Large intestine (tissue), 3 donors: ENCODE measurements around the gene RIT2. TPM values are rescaled to one million over a fixed set of nuclear protein-coding genes. Genes with fewer than 3 reads are reported as not detected.

Experiments used
- DNase-seq, 2 donors: peaks; one replicate each; pipeline versions ENCODE4 v3.0.0 to v3.0.0-alpha.2; 2013
- H3K27ac ChIP-seq: one replicate; pipeline ENCODE4 v1.5.1; 2013; ENCODE audit warnings: low read length
- H3K27me3 ChIP-seq: 2 replicates; pipeline ENCODE4 v1.6.1; 2013; ENCODE audit warnings: low read length; ENCODE audit not compliant: control insufficient read depth, insufficient read depth
- H3K36me3 ChIP-seq: 2 replicates; pipeline ENCODE4 v1.6.1; 2013; ENCODE audit warnings: low read length; ENCODE audit not compliant: control insufficient read depth, insufficient read depth
- H3K4me1 ChIP-seq: one replicate; pipeline ENCODE4 v1.6.1; 2013; ENCODE audit warnings: low read length; ENCODE audit not compliant: control insufficient read depth, insufficient read depth
- H3K4me3 ChIP-seq: one replicate; pipeline ENCODE4 v1.5.1; 2013; ENCODE audit warnings: low read length
- H3K9me3 ChIP-seq: one replicate; pipeline ENCODE4 v1.6.1; 2013; ENCODE audit warnings: mild to moderate bottlenecking, low read depth, low read length, moderate library complexity; ENCODE audit not compliant: control insufficient read depth
- WGBS: methylation state at CpG from one replicate; pipeline ENCODE4 v1.1.5; 2013; ENCODE audit warnings: low lambda C conversion rate; ENCODE audit not compliant: insufficient coverage; 5-methylcytosine and 5-hydroxymethylcytosine counted together
- polyA plus RNA-seq: library from polyadenylated mRNA; unstranded; fragments of 120-200 nt; gene quantifications from one replicate; pipeline ENCODE4 v1.2.1, GENCODE V29; 2013

Gene RIT2
- polyA plus RNA-seq, 1 donor: 1.9 TPM

DNA sequence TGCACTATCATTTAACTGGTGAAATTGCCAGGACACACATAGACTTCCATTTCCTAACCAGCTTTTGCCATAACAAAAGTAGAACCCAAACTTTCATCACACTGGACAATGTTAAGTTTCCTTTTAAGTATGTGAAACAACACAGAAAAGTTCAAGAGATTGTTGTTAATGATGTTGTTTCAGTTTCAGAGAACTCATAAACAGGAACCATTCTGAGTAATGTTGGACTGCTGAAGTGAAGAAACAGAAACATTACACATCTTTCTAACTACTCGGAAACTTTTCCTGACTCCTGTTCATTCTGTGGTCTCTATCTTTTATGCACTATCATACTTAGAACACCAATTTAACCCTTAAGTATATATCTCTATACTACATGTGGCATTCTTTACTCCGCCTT is 179.2 kb downstream of the RIT2 start:
- Histone ChIP-seq H3K9me3 (no peaks in the 10 kb centered on the region), H3K4me3 (no peak overlapping the region), H3K4me1 (no peaks in the 10 kb centered on the region), H3K36me3 (no peaks in the 10 kb centered on the region), H3K27me3 (no peaks in the 10 kb centered on the region), H3K27ac (no peak overlapping the region)
- DNase-seq: no peak
- WGBS: 0% methylated on average over 1 of the region's 2 CpGs

DNA sequence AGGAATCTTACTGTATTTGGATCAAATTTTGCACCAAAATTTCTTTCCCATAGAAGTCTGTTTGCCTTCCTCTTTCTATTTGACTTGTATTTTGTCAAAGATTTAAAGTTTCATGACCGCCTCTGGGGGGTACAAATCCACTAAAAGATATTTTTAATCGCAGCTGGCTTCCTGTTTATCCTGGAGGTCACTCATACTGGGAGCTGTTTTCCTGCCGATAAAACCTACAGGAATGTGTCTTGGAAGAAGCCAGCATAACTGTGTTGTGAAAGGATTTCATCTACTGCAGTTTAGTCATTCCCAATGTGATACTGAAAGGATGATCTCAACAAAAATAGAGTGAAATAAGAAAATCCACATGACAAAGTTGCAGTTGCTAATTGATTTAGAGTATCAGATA is 184.0 kb downstream of the RIT2 start:
- no peak overlapping the region for H3K4me3 ChIP-seq
- no peak for DNase-seq
- H3K36me3 ChIP-seq: no peaks in the 10 kb centered on the region
- no peaks in the 10 kb centered on the region for H3K9me3 ChIP-seq
- no peak overlapping the region for H3K27ac ChIP-seq
- no peaks in the 10 kb centered on the region for H3K27me3 ChIP-seq
- no peaks in the 10 kb centered on the region for H3K4me1 ChIP-seq
- no CpG with 5 or more reads among the region's 3 CpGs for WGBS

DNA sequence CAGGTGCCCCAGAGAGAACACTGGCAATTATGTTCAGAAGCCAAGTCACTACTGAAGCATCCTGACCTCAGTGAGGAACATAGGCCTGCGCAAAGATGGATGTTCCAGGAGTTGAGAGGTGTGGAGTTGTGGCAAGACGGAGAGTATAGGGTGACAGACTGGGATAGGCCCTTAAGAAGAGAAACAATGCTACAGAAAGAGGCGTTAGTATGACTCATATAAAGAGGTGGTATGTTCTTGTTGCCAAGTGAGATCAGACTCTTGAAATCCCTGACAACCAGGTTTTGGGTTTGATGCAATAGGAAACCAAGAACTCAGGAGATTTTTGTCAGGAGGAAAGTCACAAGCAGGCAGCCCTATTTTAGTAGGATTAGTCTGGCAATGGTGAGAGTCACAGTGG is 185.6 kb downstream of the RIT2 start:
- no peaks in the 10 kb centered on the region for H3K9me3 ChIP-seq
- no peaks in the 10 kb centered on the region for H3K27me3 ChIP-seq
- no peak for DNase-seq
- H3K36me3 ChIP-seq: no peaks in the 10 kb centered on the region
- no peaks in the 10 kb centered on the region for H3K4me1 ChIP-seq
- WGBS: no CpG with 5 or more reads among the region's 3 CpGs
- H3K4me3 ChIP-seq: no peak overlapping the region
- H3K27ac ChIP-seq: no peak overlapping the region

DNA sequence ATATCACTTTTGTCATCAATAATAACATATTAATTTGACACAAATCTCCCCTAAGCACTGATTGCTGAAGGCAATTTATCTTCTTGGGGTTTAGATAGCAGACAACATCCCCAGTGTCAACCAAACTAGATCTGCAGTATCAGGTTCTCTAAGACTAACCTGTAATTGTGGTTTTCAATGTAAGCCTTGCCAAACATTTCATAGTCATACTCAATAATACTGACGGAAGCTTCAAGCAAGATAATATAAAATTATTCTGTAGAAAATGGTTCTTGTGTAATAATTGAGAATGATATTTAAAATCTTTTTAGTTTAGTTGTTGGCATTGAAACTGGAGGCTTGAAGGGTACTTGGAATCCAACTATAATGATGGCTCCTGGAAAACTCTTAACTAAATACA is 186.3 kb downstream of the RIT2 start:
- Histone ChIP-seq H3K4me3 (no peak overlapping the region), H3K36me3 (no peaks in the 10 kb centered on the region), H3K4me1 (no peaks in the 10 kb centered on the region), H3K27ac (no peak overlapping the region), H3K9me3 (no peaks in the 10 kb centered on the region), H3K27me3 (no peaks in the 10 kb centered on the region)
- WGBS: 83% methylated on average over 1 of the region's 1 CpG
- DNase-seq: no peak

DNA sequence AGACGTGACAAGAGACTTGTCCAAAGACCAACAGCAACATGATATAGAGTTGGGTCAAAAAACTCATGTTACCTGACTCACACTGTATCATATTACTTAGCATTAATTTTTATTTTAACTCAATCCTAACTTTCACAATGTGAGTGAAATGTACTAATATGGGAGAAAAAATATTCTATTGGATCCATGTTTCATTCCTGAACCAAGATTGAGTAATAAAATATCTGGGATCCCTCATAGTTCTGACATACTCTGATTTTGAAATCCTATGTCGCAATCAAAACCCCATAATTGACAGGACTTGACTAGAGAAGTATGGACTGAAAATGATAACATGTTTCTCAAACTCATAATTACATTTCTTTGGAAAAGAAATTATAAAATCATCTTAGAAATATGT is 190.4 kb downstream of the RIT2 start:
- DNase-seq: no peak
- H3K27me3 ChIP-seq: no peaks in the 10 kb centered on the region
- H3K9me3 ChIP-seq: no peaks in the 10 kb centered on the region
- H3K36me3 ChIP-seq: no peaks in the 10 kb centered on the region
- no CpG with 5 or more reads among the region's 2 CpGs for WGBS
- no peak overlapping the region for H3K4me3 ChIP-seq
- no peaks in the 10 kb centered on the region for H3K4me1 ChIP-seq
- H3K27ac ChIP-seq: no peak overlapping the region

DNA sequence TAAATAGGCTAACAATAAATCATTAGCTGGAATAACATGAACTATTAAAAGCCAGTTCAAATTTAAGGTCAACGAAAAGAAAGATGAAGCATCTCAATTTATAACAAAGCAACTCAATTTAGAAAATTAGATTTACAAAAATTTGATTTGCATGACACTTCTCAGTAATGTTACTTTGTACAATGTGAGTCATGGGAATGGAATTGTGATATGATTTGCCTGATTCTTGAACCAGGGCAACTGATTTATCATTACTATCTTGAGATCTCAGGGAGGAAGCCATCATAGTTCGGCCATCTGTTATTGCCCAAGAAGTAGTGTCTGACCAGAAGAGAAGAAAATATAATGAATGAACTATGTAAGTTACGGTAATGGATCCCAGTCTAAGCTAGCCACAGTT is 193.1 kb downstream of the RIT2 start:
- DNase-seq: no peak
- Histone ChIP-seq H3K4me1 (no peaks in the 10 kb centered on the region), H3K4me3 (no peak overlapping the region), H3K9me3 (no peaks in the 10 kb centered on the region), H3K27ac (no peak overlapping the region), H3K27me3 (no peaks in the 10 kb centered on the region), H3K36me3 (no peaks in the 10 kb centered on the region)
- WGBS: 80% methylated on average over 1 of the region's 3 CpGs

DNA sequence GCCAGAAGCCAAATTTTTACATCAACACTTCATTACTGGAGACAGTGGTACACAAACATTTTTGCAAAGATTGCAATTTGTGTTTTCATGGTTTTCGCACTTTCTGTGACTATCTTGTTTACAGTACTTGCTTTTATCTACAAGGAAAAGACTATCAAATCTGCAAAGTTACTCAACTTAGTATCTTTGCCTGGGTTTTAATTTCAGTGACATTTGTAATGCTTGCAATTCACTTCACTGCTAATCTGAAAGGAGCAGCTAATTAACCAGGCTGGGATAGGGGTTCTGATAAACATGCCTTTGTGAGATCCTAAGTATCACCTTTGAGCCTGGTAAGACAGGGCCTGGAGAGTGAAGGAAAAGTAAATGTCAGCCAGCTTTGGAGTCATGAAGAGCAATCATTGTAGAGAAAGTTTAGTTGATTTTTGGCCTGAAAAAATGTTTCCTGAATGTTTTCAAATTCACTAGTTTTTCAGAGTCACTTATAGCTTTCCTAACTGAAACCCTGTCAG is 194.2 kb downstream of the RIT2 start:
- Histone ChIP-seq H3K36me3 (no peaks in the 10 kb centered on the region), H3K27me3 (no peaks in the 10 kb centered on the region), H3K27ac (no peak overlapping the region), H3K9me3 (no peaks in the 10 kb centered on the region), H3K4me3 (no peak overlapping the region), H3K4me1 (no peaks in the 10 kb centered on the region)
- DNase-seq: no peak
- WGBS: 43% methylated on average over 1 of the region's 1 CpG

DNA sequence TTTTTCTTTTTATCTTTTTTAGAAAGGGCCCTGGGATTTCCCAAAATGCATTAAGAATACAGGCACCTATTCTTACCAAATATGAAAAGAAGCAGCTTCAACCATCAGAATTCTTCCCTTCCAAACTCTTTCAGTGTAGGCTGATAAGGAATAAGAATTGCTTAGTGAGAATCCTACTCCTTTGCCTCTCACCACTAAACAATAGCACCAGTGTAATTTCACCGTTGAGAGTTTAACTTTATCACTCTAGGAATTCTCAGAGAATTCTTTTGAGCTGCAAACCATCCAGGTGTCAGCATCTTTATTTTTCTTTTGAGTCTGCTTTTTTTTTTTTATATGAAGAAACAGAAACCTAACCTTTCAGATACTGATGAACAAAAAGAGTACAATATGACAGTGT is 194.9 kb downstream of the RIT2 start:
- no peaks in the 10 kb centered on the region for H3K36me3 ChIP-seq
- DNase-seq: no peak
- no CpG with 5 or more reads among the region's 1 CpG for WGBS
- H3K27ac ChIP-seq: no peak overlapping the region
- no peaks in the 10 kb centered on the region for H3K4me1 ChIP-seq
- H3K9me3 ChIP-seq: no peaks in the 10 kb centered on the region
- H3K27me3 ChIP-seq: no peaks in the 10 kb centered on the region
- H3K4me3 ChIP-seq: no peak overlapping the region

DNA sequence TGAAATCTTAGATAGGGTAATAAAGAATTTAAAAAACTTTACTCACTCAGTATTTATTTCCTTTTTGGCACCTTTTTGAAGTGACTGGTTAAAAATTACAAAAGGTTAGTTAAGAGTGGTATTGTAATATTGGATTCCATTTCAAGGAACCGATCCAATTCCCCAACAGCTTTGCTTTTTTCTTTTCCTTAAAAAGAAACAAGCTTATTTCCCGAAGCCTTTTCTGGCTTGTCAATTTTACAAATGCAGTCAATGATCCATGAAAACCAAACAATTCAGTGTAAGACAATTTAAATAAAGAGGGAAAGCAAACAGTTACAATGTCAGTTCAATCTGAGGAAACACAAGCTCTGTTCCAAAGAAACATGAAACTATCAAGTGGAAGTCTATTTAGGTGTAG is 200.2 kb downstream of the RIT2 start:
- no CpG with 5 or more reads among the region's 2 CpGs for WGBS
- DNase-seq: no peak
- H3K4me3 ChIP-seq: no peak overlapping the region
- H3K9me3 ChIP-seq: no peaks in the 10 kb centered on the region
- H3K4me1 ChIP-seq: no peaks in the 10 kb centered on the region
- H3K27me3 ChIP-seq: no peaks in the 10 kb centered on the region
- no peaks in the 10 kb centered on the region for H3K36me3 ChIP-seq
- H3K27ac ChIP-seq: no peak overlapping the region

DNA sequence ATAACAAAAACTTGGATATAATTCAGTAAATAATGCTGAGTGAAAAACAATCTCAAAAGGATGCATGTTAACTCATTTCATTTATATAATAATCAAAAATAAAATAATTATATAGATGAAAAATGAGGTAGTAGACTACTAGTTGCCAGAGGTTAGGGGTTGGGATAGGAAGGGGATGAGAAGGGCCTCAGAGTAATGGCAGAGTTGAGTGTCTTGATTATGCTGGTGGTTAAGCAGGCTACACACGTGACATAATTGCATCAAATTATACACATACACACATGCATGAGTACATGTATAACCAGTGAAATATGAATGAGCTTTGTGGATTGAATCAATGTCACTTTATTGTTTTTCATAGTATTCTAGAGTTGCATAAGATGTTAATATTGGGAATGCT is 201.0 kb downstream of the RIT2 start:
- DNase-seq: no peak
- no peaks in the 10 kb centered on the region for H3K9me3 ChIP-seq
- H3K27me3 ChIP-seq: no peaks in the 10 kb centered on the region
- WGBS: no CpG with 5 or more reads among the region's 1 CpG
- no peaks in the 10 kb centered on the region for H3K4me1 ChIP-seq
- no peak overlapping the region for H3K27ac ChIP-seq
- no peaks in the 10 kb centered on the region for H3K36me3 ChIP-seq
- H3K4me3 ChIP-seq: no peak overlapping the region

DNA sequence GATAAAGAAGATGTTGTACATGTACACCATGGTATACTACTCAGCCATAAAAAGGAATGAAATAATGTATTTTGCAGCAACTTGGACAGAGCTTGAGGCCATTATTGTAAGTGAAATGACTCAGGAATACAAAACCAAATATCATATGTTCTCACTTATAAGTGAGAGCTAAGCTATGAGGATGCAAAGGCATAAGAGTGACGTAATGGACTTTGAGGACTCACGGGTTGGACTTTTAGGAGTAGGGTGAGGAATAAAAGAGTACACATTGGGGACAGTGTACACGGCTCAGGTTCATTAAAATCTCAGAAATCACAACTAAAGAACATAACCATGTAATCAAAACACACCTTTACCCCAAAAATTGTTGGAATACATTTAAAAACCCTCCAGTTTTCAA is 206.4 kb downstream of the RIT2 start:
- Histone ChIP-seq H3K4me3 (no peak overlapping the region), H3K27me3 (no peaks in the 10 kb centered on the region), H3K9me3 (no peaks in the 10 kb centered on the region), H3K27ac (no peak overlapping the region), H3K36me3 (no peaks in the 10 kb centered on the region), H3K4me1 (no peaks in the 10 kb centered on the region)
- no CpG with 5 or more reads among the region's 3 CpGs for WGBS
- no peak for DNase-seq
